Left forelimb (tissue), 1 donor: ENCODE results near the gene LAGE3.

Source experiments
- DNase-seq: peaks from one replicate; pipeline ENCODE4 v3.0.0-alpha.2; 2018; ENCODE audit warnings: low spot score

Gene LAGE3

GRCh38 chrX:154458116-154458953 lies 20.7 kb downstream of the LAGE3 start, which contains the start of gene PLXNA3:
TSS of gene PLXNA3 (plus strand) at chrX:154458281. CDS start at chrX:154460184, 1,903 bp downstream.
- peak; percentile 70 for DNase-seq

- DNase-seq: no peak
Observed at GRCh38 chrX:154457491-154458115, 21.5 kb downstream of the LAGE3 start.

GRCh38 chrX:154452823-154453222 lies 26.3 kb downstream of the LAGE3 start:
- DNase-seq: no peak

GRCh38 chrX:154450312-154450711 lies 28.8 kb downstream of the LAGE3 start:
- no peak for DNase-seq

GRCh38 chrX:154449618-154450017 lies 29.5 kb downstream of the LAGE3 start:
- no peak for DNase-seq

- no peak for DNase-seq
Observed at GRCh38 chrX:154448484-154448883, 30.6 kb downstream of the LAGE3 start.

GRCh38 chrX:154446430-154446829 lies 32.7 kb downstream of the LAGE3 start:
- no peak for DNase-seq

GRCh38 chrX:154445776-154446175 lies 33.3 kb downstream of the LAGE3 start:
- no peak for DNase-seq

GRCh38 chrX:154444755-154445246 lies 34.3 kb downstream of the LAGE3 start:
- no peak for DNase-seq

GRCh38 chrX:154443992-154444754 lies 34.9 kb downstream of the LAGE3 start, which contains the start of gene FAM50A:
TSS of gene FAM50A (plus strand) at chrX:154444141. CDS start at chrX:154444236, 95 bp downstream.
- peak; percentile 81 for DNase-seq

- no peak for DNase-seq
Observed at GRCh38 chrX:154443479-154443910, 35.6 kb downstream of the LAGE3 start.

GRCh38 chrX:154441984-154442707 lies 36.9 kb downstream of the LAGE3 start:
- DNase-seq: no peak

- no peak for DNase-seq
Observed at GRCh38 chrX:154441564-154441963, 37.5 kb downstream of the LAGE3 start.

- no peak for DNase-seq
Observed at GRCh38 chrX:154440623-154441357, 38.3 kb downstream of the LAGE3 start.

- DNase-seq: peak; percentile 6
Observed at GRCh38 chrX:154439841-154440240, 39.2 kb downstream of the LAGE3 start.

GRCh38 chrX:154437971-154438893 lies 40.8 kb downstream of the LAGE3 start:
- DNase-seq: no peak

- peak; percentile 78 for DNase-seq
Observed at GRCh38 chrX:154436983-154437752, 41.9 kb downstream of the LAGE3 start, which contains the start of gene GDI1. TSS of gene GDI1 (plus strand) at chrX:154437154. CDS start at chrX:154437255, 101 bp downstream.

- no peak for DNase-seq
Observed at GRCh38 chrX:154436374-154436982, 42.6 kb downstream of the LAGE3 start.
